Measurements from ENCODE around the gene CDC14A.

CDC14A gene

DNA sequence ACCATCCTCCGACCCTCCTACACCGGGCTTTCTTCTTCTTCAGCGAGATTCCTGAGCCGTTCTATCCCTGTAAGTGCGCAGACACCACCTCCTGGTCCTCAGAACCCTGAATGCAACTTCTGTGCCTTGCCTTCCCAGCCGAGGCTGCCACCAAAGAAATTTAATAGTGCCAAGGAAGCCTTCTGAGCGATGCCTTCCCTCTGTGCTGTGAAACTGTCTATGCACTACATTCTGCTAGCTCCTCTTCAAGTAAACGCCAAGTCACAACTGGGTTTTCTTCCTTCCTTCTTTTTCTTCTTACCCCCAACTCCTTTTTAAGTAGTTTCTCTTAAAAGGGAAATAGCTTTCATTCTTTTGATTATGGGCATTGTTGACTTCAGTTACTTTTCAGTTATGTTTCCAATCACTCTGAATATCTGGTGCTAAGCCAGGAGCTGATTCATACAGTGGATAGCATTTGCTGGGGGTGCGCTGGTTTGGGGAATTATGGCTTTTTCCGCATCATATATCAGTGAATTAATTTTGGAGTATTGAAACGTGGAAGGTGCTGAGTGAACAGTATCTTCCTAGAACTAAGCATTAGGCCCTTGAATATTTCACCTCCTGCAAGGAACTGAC is 147.0 kb downstream of the CDC14A start:
- no peak for DNase-seq

GRCh38 chr1:100502052-100502792 is 149.9 kb downstream of the CDC14A start:
- DNase-seq, result no peak

GRCh38 chr1:100506217-100506616 is 153.9 kb downstream of the CDC14A start:
- no peak for DNase-seq

DNA sequence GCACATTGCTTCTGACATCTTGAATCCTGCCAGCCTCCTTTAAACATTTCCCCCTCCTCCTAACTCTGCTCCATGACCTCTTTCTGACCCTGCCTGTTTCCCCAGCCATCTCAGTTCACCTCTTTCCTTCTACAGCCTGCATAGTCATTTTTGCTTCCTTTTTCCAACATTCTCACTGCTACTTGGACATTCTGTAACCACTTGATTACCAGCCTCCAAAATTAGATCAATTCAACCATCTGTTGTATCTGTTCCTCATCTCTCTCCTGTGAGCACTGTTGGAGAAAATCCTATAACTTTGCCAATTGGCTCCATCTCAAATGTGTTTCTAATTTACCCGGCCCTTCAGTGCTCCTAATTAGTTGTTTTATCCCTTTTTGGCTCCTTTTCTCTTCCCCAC is 158.1 kb downstream of the CDC14A start:
- no peak for DNase-seq

GRCh38 chr1:100511058-100511457 is 158.8 kb downstream of the CDC14A start:
- no peak for DNase-seq

DNA sequence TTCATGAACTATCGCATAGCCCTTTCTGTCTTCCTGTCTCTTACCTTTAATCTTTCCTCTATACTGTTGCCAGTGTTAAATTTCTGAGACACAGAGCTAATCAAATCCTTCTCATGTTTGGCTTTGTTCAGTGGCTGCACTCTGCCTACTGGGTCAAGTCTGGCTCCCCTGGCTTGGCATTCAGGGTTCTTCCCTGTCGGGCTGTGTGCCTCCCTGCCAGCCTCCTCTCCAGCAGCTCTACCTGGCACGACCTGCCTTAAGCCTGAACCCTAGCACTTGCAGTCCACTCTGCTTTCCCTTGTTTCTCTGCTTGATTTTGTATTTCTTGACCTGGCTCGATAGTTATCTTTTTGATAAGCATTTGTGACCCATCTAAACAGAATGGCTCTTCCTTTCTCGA is 159.5 kb downstream of the CDC14A start:
- DNase-seq, result no peak

GRCh38 chr1:100512803-100513352 is 160.6 kb downstream of the CDC14A start:
- DNase-seq, result no peak

DNA sequence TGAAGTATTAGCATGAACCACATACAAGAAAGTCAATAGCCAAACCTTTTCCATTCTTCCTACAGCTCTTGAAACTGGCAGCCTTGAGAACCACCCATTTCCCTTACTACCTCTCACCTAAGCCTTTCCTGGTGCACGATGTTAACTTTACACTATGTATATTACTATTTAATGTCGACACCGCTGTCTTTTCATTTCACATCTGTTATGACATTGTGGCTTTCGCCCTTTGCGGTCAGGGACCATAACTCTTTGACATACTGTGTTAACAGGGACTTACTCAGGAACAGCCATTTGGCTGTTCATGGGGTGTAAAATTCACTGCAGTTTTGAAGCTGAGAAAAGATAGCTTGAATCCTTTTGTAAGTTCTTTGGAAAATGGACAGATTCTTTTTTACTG is 164.6 kb downstream of the CDC14A start:
- DNase-seq, result no peak

DNA sequence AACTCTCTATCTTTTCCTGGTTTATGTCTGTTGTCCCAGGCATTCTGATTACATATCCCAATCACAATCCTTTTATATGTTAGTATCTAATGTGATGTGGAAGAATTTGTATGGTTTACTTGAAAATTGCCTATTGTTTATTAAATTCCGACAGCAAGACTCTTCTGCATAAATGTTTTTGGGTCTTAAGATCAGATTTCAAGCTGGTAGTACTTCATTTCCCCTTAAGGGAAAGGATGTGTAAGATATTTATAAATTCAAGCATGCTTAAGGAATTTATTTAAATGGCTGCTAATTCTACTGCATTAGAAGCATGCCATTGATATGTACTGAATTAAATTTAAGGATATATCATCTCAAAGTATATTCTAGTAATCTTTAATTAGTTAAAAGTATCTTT is 165.2 kb downstream of the CDC14A start:
- no peak for DNase-seq

DNA sequence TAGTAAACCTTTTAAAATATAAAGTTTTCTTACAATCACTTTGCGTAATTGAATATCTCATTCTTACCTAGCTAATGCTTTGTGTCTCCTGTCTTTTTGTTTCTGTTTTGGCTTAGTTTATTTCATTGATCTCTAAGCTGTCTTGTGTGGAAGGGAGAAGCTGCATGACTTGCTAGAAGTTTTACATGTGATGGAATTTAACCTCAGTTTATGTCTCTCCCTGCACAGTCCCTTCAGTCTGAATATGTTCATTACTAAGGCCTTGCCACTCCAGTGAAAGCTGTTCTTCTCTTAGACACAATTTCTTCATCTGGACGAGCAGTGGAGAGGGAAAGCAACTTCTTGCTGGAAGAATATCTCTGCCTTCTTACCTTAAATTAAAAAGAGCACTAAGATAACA is 165.7 kb downstream of the CDC14A start:
- no peak for DNase-seq

DNA sequence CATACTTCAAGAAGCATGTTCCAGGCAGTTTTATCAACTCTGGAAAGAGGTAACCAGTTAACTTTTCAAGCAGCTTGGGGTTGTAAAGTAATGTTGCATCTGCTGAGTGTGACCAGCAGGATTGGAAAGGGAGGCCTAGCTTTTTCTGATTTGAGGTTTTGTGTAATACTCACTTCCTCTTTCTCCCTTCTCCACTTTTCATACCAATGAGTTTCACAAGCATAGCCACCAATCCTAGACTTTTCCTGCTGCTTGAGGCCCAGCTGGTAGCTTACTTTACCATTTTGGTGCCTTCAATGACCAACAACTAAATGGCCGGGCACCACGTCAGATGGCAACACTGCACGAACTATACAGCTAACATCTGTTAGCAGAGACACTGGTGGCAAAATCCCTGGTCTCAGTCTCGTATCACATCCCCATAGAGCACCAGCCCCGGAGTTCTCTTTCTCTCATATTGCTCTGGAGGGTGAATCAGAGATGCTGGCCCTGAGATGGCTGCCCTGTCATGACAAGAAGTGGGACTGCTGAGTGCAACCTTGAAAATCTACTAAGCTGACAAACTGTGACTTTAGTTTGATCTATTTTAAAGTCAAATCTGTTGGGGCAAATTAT is 170.8 kb downstream of the CDC14A start:
- peak; percentile 76 for DNase-seq

DNA sequence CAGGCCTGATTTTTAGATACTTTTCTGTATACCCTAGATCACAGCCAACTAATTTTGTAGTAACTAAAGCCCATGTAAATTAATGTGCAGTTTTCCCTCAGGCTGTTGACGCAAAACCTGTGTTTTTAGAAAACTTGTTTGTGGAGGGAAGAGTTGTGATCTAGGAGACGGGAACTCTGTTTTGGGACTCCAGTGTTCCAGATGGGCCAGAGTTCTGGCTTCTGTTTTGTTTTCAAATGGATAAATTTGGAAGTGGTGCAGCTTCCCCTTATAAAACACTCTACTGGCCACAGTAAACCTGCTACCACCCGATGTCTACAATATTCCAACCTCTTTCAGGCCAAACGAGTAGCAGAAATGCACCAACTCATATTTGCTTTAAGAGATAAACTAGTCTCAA is 172.0 kb downstream of the CDC14A start:
- DNase-seq, result no peak

DNA sequence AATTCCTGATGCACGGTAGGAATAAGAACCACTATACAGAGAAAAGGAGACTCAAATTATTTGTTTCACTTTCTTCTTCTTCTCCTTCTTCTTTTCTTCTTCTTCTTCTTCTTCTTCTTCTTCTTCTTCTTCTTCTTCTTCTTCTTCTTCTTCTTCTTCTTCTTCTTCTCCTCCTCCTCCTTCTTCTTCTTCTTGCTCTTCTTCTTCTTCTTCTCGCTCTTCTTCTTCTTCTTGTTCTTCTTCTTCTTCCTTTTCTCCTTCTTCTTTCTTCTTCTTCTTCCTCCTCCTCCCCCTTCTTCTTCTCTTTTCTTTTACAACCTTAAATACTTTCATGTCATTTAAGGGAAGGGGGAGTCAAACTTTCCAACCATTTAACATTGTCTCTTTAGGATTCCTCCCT is 174.6 kb downstream of the CDC14A start:
- DNase-seq, result no peak

DNA sequence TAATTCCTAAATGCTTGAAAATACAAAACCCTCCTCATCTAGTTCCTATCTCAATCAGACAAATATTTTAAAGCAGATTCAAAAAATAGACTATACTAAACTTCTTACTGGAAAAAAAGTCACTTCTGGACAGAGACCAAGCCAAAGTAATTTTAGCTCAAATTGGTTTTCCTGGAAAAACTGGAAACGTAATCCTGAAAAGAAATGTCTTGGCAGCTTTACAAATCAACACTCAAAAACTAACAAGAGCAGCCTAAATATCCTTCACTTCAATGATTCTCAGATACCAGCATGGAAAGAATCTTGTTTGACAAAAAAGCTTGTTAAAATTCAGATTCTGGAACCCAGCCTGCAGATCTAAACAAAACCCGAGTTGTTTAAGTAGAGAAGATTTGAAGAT is 176.6 kb downstream of the CDC14A start:
- DNase-seq, result no peak

GRCh38 chr1:100530141-100530540 is 177.8 kb downstream of the CDC14A start:
- no peak for DNase-seq

- DNase-seq, result peak; percentile 95
Measured at GRCh38 chr1:100530880-100531487, 178.7 kb downstream of the CDC14A start.

DNA sequence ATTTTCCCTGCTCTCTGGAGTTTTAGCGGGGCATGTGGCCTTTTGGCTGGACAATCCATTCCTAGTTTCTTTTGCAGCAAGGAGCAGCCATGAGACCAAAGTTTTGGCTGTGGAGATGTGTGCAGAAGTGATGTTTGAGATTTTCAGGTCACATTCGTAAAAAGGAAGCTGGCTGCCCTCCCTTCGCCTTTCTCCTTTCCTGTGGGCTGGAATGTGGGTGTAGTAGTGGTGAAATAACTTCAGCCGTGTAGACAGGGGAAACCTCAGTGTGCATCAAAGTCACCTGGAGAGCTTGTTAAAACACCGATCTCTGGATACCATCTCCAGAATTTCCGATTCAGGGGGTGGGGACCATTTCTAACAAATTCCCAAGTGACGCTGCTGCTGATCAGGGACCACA is 180.3 kb downstream of the CDC14A start:
- peak; percentile 24 for DNase-seq

GRCh38 chr1:100535264-100535663 is 183.0 kb downstream of the CDC14A start:
- DNase-seq, result peak; percentile 88

DNA sequence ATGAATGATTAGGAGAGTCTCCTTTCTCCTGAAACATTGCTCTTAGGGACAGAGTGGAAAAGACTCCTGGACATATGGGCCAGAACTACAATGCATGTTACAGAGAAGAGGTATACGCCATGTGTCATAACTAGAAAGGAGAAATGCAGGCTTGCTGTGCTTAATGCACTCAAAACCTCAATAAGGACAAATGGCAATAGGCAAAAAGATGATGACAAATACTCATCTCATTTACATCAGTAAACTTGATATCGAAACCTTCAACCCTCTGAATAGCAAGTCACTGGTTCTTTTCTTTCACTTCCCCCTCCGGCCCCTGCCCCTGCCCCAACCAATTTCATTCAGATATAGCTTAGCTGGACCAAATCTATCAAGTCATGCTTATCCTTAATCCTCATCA is 183.7 kb downstream of the CDC14A start:
- peak; percentile 91 for DNase-seq

GRCh38 chr1:100538913-100539835 is 186.9 kb downstream of the CDC14A start:
- peak; percentile 20 for DNase-seq

GRCh38 chr1:100539836-100540536 is 187.7 kb downstream of the CDC14A start:
- DNase-seq, result peak; percentile 36

- DNase-seq, result no peak
Measured at GRCh38 chr1:100542285-100542684, 190.0 kb downstream of the CDC14A start.

Data from inflammatory macrophage treated with lipopolysaccharide for 4 hours (primary cell).